AG09319 (cell line): ENCODE results near the gene OCLN.

Experiments
- DNase-seq: peaks from one replicate; pipeline ENCODE4 v3.0.0-alpha.2; 2010; ENCODE audit warnings: low read depth; ENCODE audit errors: extremely low read depth
- TF ChIP-seq, protein P1 (sequence below): IDR thresholded peaks from 2 replicates; pipeline ENCODE4 v1.5.1; 2011; ENCODE audit warnings: low read depth, mild to moderate bottlenecking, inconsistent platforms, low read length, moderate library complexity

The OCLN gene

GRCh38 chr5:69484891-69485290 lies 7.7 kb upstream of the OCLN start:
- DNase-seq = no peak
- TF ChIP-seq, protein P1, sequence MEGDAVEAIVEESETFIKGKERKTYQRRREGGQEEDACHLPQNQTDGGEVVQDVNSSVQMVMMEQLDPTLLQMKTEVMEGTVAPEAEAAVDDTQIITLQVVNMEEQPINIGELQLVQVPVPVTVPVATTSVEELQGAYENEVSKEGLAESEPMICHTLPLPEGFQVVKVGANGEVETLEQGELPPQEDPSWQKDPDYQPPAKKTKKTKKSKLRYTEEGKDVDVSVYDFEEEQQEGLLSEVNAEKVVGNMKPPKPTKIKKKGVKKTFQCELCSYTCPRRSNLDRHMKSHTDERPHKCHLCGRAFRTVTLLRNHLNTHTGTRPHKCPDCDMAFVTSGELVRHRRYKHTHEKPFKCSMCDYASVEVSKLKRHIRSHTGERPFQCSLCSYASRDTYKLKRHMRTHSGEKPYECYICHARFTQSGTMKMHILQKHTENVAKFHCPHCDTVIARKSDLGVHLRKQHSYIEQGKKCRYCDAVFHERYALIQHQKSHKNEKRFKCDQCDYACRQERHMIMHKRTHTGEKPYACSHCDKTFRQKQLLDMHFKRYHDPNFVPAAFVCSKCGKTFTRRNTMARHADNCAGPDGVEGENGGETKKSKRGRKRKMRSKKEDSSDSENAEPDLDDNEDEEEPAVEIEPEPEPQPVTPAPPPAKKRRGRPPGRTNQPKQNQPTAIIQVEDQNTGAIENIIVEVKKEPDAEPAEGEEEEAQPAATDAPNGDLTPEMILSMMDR = no peak

GRCh38 chr5:69485471-69485870 lies 7.1 kb upstream of the OCLN start:
- DNase-seq = no peak

GRCh38 chr5:69489246-69489645 lies 3.3 kb upstream of the OCLN start:
- TF ChIP-seq, protein P1 = no peak
- no peak for DNase-seq

More at GRCh38 chr5:69485471-69485870, 7.1 kb upstream of the OCLN start:
- TF ChIP-seq, protein P1 = no peak

DNA sequence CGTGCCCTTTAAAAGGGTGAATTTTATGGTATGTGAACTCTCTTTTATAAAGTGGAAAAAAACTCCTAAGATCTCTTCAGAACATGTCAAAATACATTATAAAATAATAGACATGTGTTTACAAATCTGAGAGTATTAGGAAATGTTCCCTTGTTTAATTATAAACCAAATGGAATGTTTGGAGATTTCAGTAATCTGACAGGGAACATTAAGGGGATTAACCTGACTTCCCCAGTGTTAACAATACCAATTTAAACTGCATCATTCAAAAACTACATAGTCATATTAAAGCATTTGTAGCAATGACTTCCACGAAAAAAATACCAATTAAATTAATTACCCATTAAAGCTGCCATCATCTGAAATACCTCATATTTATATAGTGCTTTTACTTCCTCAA lies 1.6 kb upstream of the OCLN start:
- DNase-seq = no peak
- TF ChIP-seq, protein P1 = no peak

DNA sequence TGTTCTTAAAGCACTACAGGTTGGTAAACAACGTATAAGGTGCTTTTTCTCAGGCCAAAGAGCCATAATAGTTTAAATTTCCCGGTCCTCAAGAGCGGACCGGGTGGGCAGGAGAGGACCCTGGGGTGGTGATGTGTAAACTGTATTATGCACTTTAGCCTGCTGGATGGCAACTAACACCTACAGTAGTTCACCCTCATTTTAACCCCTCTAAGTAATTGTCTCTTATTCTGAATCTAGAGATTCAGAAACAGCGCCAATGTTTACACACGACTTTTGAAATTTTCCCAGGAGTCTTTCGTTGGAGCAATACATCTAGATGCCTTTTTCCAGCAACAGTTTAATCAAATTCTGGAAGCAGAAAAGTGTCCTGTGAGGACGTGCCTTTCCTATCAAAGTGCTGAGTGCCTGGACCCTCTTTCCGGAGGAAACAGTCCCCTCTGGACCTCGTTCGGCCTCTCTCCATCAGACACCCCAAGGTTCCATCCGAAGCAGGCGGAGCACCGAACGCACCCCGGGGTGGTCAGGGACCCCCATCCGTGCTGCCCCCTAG lies 676 bp upstream of the OCLN start:
- no peak for DNase-seq
- TF ChIP-seq, protein P1 = no peak

GRCh38 chr5:69492923-69493395 lies 369 bp downstream of the OCLN start:
- TF ChIP-seq, protein P1 = no peak
- DNase-seq = no peak

DNA sequence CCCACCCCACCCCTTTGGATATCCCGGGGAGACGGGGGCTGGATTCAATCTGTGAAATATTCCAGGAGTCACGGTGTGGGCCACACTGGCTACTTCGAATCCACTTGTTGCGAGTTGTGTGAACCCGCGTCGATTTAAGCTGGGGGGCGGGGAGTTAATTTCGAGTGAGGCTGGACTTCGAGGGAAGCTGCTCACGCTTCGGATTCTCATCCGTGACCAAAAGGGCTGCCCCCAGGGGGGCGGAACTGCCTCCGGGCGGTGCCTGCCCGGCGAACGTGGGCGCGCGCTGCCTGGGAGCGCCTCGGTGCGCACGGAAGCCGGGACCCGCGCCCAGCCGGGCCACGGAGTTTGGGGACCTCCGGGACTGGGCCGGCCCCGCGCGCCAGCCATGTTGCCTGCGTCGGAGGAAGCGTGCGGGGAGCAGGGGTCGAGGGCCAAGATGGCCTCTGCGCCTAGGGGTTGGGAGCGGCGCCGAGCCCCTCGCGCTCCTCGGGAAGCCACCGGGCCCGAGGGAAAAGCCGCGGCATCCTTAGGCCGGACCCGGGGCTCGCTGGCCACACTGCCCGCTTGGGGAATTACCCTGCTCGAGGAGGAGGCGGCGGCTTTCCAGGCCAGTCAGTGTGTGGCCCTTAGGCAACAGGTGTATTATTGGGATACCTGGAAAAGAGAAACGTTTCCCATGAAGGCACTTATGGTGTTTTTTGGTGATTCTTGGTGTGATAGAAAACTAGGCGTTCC lies 975 bp downstream of the OCLN start:
- no peak for DNase-seq
- TF ChIP-seq, protein P1 = no peak
